Activated naive CD4-positive, alpha-beta T cell treated with anti-CD3 and anti-CD28 coated beads, Interleukin-2, amount 50 U/mL, for 24 hours (primary cell): ENCODE measurements around the gene MORC1.

Experiments
- H3K27ac Mint-ChIP-seq: one replicate; pipeline ENCODE4 v1.8.0; 2021; ENCODE audit warnings: mild to moderate bottlenecking, mixed read lengths
- H3K27me3 Mint-ChIP-seq: one replicate; pipeline ENCODE4 v1.8.0; 2021; ENCODE audit warnings: mixed read lengths
- H3K36me3 Mint-ChIP-seq: one replicate; pipeline ENCODE4 v1.8.0; 2021; ENCODE audit warnings: mixed read lengths
- H3K4me1 Mint-ChIP-seq: one replicate; pipeline ENCODE4 v1.8.0; 2021; ENCODE audit warnings: mixed read lengths
- H3K4me3 Mint-ChIP-seq: one replicate; pipeline ENCODE4 v1.8.0; 2021; ENCODE audit warnings: mild to moderate bottlenecking, mixed read lengths
- H3K9me3 Mint-ChIP-seq: one replicate; pipeline ENCODE4 v1.8.0; 2021; ENCODE audit warnings: mixed read lengths

Gene MORC1

DNA sequence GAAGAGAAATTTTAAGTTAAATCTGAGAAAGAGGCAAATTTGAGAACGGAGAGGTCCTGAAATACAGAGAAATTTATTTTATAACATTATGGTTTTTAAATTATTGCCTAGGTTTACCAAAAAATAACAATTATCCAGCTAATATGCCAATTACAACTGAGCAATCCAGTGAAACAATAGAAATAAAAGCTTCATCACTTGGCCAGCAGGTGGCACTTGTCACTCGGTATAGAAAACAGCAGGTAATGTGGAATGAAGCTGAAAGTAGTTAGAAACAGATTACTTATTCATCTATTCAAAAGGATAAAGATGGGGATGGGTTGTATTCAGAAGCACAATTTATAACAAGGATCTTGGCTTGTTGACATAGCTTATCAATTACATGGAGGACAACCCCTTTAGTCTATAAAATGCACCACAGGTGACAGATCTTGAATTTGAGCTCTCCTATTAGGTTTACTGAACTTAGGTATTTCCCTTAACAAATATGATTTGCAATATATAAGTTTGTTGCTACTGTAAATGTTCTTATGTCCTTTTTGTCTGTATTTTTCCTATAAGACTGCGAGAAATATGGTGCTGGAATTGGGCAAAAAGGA is 94.2 kb downstream of the MORC1 start:
- Mint-ChIP-seq H3K27ac (no peak overlapping the region), H3K4me1 (no peaks in the 10 kb centered on the region), H3K27me3 (no peaks in the 10 kb centered on the region), H3K4me3 (no peak overlapping the region), H3K36me3 (no peaks in the 10 kb centered on the region), H3K9me3 (no peaks in the 10 kb centered on the region)

DNA sequence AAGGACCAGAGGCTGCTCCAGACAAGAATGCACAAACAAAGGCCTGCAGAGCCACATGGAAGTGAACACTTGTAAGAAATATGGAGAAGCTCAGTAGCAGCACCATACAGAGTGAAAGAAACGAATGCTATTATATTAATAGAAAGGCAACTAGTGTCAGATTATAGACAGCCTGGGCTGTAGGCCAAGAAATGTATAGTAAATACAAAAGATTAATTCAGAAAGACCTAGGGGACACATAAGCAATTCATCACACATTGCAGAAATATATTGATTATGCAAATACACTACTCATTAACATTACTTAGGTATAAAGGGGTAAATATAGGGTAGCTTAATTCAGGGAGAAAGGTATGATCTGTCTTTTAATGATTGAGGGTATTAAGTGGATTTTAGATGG is 94.8 kb downstream of the MORC1 start:
- no peaks in the 10 kb centered on the region for H3K36me3 Mint-ChIP-seq
- no peaks in the 10 kb centered on the region for H3K4me1 Mint-ChIP-seq
- H3K27me3 Mint-ChIP-seq: no peaks in the 10 kb centered on the region
- no peak overlapping the region for H3K27ac Mint-ChIP-seq
- H3K9me3 Mint-ChIP-seq: no peaks in the 10 kb centered on the region
- H3K4me3 Mint-ChIP-seq: no peak overlapping the region

DNA sequence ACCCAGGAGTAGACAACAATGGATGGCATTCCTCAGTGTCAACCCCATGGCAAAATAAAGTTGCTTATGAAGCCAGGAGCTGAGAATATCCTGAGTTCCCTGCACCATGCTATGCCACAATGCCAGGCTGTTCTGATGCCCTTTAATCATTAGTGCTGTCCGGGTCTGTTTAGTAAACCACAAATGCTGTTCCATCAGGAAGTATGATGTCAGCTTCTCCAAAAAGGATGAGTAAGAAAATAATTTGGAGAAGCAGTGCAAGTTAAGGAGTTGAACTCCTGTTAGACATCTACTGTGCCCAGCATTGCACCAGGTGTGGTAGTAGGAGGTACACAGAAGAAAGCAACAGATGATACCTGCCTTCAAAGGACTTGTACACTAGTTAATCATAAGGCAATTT is 96.4 kb downstream of the MORC1 start:
- H3K9me3 Mint-ChIP-seq: no peaks in the 10 kb centered on the region
- H3K4me1 Mint-ChIP-seq: no peaks in the 10 kb centered on the region
- no peak overlapping the region for H3K27ac Mint-ChIP-seq
- H3K27me3 Mint-ChIP-seq: peaks cover 1% of the 10 kb centered on the region
- H3K4me3 Mint-ChIP-seq: no peak overlapping the region
- no peaks in the 10 kb centered on the region for H3K36me3 Mint-ChIP-seq

- H3K27me3 Mint-ChIP-seq: peaks cover 3% of the 10 kb centered on the region
- no peaks in the 10 kb centered on the region for H3K4me1 Mint-ChIP-seq
- no peaks in the 10 kb centered on the region for H3K9me3 Mint-ChIP-seq
These were observed 99.1 kb downstream of the MORC1 start for GRCh38 chr3:109018828-109019227.

DNA sequence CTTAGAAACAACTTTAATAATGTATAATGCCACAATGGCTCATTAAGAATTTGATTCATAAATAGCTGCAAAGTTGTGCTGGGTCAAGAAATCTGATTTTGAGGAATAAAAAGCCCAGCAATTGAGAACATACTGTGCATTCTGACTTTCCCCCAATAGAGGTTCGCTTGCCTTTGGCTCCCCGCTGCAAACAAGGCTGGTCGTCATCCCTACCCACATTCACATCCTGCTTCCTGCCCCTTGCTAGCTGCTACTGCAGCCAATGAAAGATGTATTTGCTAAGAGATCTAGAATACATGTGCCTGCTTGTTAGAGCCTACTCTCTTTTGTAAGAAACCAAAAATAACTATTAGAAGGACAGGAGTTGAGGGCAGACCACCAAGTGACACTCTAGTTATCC is 112.5 kb downstream of the MORC1 start:
- Mint-ChIP-seq H3K27ac (no peak overlapping the region), H3K9me3 (no peaks in the 10 kb centered on the region), H3K4me3 (no peak overlapping the region), H3K4me1 (no peaks in the 10 kb centered on the region), H3K36me3 (no peaks in the 10 kb centered on the region), H3K27me3 (no peaks in the 10 kb centered on the region)

More at GRCh38 chr3:109018828-109019227, 99.1 kb downstream of the MORC1 start:
- no peak overlapping the region for H3K27ac Mint-ChIP-seq
- no peaks in the 10 kb centered on the region for H3K36me3 Mint-ChIP-seq
- no peak overlapping the region for H3K4me3 Mint-ChIP-seq

DNA sequence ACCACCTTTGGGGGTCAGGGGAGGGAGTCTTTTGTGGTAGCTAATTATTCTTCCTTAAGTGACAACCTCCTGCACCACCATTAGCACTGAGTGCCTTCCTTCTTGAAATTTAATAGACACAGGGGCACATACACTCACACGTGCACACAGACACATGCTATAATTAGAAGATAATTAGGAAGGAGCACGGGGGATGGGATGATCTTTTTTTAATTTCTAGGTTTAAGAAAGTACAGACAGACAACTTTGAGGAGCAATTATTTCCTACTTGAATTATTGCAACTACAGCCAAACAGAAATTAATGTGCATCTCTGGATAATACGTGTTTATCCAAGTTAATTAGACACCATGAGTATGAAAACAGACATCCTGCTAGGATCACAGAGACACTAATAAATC is 119.5 kb downstream of the MORC1 start:
- no peaks in the 10 kb centered on the region for H3K36me3 Mint-ChIP-seq
- no peaks in the 10 kb centered on the region for H3K9me3 Mint-ChIP-seq
- H3K27me3 Mint-ChIP-seq: peaks cover 7% of the 10 kb centered on the region
- no peaks in the 10 kb centered on the region for H3K4me1 Mint-ChIP-seq
- H3K27ac Mint-ChIP-seq: no peak overlapping the region
- H3K4me3 Mint-ChIP-seq: no peak overlapping the region

GRCh38 chr3:108985844-108986243 is 132.1 kb downstream of the MORC1 start:
- no peak overlapping the region for H3K27ac Mint-ChIP-seq
- H3K9me3 Mint-ChIP-seq: peaks cover 4% of the 10 kb centered on the region
- no peaks in the 10 kb centered on the region for H3K36me3 Mint-ChIP-seq
- H3K4me1 Mint-ChIP-seq: no peaks in the 10 kb centered on the region
- no peak overlapping the region for H3K4me3 Mint-ChIP-seq
- H3K27me3 Mint-ChIP-seq: peaks cover 8% of the 10 kb centered on the region

- H3K36me3 Mint-ChIP-seq: no peaks in the 10 kb centered on the region
- no peaks in the 10 kb centered on the region for H3K4me1 Mint-ChIP-seq
- H3K9me3 Mint-ChIP-seq: no peaks in the 10 kb centered on the region
- H3K4me3 Mint-ChIP-seq: no peak overlapping the region
- H3K27me3 Mint-ChIP-seq: peaks cover 9% of the 10 kb centered on the region
- no peak overlapping the region for H3K27ac Mint-ChIP-seq
These were observed 134.9 kb downstream of the MORC1 start for GRCh38 chr3:108983051-108983450.

GRCh38 chr3:108976058-108976457 is 141.9 kb downstream of the MORC1 start:
- peaks cover 5% of the 10 kb centered on the region for H3K27me3 Mint-ChIP-seq
- H3K4me1 Mint-ChIP-seq: no peaks in the 10 kb centered on the region
- H3K36me3 Mint-ChIP-seq: no peaks in the 10 kb centered on the region
- no peaks in the 10 kb centered on the region for H3K9me3 Mint-ChIP-seq
- no peak overlapping the region for H3K4me3 Mint-ChIP-seq
- no peak overlapping the region for H3K27ac Mint-ChIP-seq

DNA sequence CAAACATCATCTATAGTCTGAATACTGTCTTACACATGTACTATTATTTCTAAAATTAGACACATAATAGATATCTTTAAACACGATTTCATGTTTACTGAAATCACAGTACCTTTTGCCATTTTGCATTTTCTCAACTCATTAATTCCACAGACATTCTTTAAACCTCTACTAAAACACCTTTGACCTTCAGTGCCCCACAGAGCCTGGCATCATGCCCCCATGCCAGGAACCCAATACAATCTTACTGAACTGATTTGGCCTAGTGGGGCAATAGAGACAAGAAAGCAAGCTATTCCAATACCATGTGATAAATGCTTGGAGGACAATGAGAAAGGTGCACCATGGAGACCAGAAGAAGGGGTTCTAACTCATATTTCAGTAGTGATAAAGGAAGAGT is 144.9 kb downstream of the MORC1 start:
- Mint-ChIP-seq H3K9me3 (no peaks in the 10 kb centered on the region), H3K27ac (no peak overlapping the region), H3K4me1 (no peaks in the 10 kb centered on the region), H3K4me3 (no peak overlapping the region), H3K27me3 (peaks cover 3% of the 10 kb centered on the region), H3K36me3 (no peaks in the 10 kb centered on the region)

GRCh38 chr3:108972482-108972881 is 145.5 kb downstream of the MORC1 start:
- H3K36me3 Mint-ChIP-seq: no peaks in the 10 kb centered on the region
- peaks cover 3% of the 10 kb centered on the region for H3K27me3 Mint-ChIP-seq
- H3K9me3 Mint-ChIP-seq: no peaks in the 10 kb centered on the region
- no peak overlapping the region for H3K27ac Mint-ChIP-seq
- no peak overlapping the region for H3K4me3 Mint-ChIP-seq
- no peaks in the 10 kb centered on the region for H3K4me1 Mint-ChIP-seq

GRCh38 chr3:108970561-108970960 is 147.4 kb downstream of the MORC1 start:
- no peak overlapping the region for H3K27ac Mint-ChIP-seq
- no peaks in the 10 kb centered on the region for H3K36me3 Mint-ChIP-seq
- no peaks in the 10 kb centered on the region for H3K4me1 Mint-ChIP-seq
- H3K4me3 Mint-ChIP-seq: no peak overlapping the region
- no peaks in the 10 kb centered on the region for H3K9me3 Mint-ChIP-seq
- peaks cover 3% of the 10 kb centered on the region for H3K27me3 Mint-ChIP-seq

GRCh38 chr3:108966773-108967172 is 151.2 kb downstream of the MORC1 start:
- H3K36me3 Mint-ChIP-seq: no peaks in the 10 kb centered on the region
- no peak overlapping the region for H3K4me3 Mint-ChIP-seq
- no peak overlapping the region for H3K27ac Mint-ChIP-seq
- peaks cover 1% of the 10 kb centered on the region for H3K27me3 Mint-ChIP-seq
- H3K9me3 Mint-ChIP-seq: no peaks in the 10 kb centered on the region
- H3K4me1 Mint-ChIP-seq: no peaks in the 10 kb centered on the region

DNA sequence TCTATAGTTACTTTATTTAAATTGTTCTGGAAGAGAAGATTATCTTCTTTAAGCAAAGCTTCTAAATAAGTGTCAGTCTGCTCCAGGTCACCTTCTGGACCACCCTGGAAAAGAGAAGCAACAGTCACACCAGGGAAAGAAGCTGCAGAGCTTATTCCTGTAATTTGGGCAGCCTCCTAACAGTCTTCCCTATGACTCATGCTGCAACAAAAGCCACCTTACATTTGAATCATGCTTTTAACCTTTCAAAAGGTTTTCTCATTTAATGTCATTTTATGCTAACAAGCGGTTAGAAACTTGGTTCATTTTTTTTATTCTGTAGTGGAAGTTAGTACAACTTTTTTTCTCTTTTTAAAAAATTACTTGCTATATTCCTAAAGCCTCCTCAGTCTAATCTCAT is 158.9 kb downstream of the MORC1 start:
- Mint-ChIP-seq H3K27ac (no peak overlapping the region), H3K36me3 (peaks cover 2% of the 10 kb centered on the region), H3K4me1 (peaks cover 3% of the 10 kb centered on the region), H3K4me3 (no peak overlapping the region), H3K9me3 (no peaks in the 10 kb centered on the region), H3K27me3 (peaks cover 2% of the 10 kb centered on the region)

- H3K9me3 Mint-ChIP-seq: no peaks in the 10 kb centered on the region
- H3K36me3 Mint-ChIP-seq: peaks cover 2% of the 10 kb centered on the region
- no peak within 1 kb of the TSS for H3K4me3 Mint-ChIP-seq
- peaks cover 2% of the 10 kb centered on the region for H3K27me3 Mint-ChIP-seq
- H3K4me1 Mint-ChIP-seq: no peaks in the 10 kb centered on the region
- H3K27ac Mint-ChIP-seq: no peak within 1 kb of the TSS
These were observed 164.2 kb downstream of the MORC1 start, which contains the start of gene GUCA1C for GRCh38 chr3:108953700-108954099. Gene GUCA1C, minus strand, starts transcription at chr3:108953879. Its CDS starts 117 bp downstream, at chr3:108953762.

DNA sequence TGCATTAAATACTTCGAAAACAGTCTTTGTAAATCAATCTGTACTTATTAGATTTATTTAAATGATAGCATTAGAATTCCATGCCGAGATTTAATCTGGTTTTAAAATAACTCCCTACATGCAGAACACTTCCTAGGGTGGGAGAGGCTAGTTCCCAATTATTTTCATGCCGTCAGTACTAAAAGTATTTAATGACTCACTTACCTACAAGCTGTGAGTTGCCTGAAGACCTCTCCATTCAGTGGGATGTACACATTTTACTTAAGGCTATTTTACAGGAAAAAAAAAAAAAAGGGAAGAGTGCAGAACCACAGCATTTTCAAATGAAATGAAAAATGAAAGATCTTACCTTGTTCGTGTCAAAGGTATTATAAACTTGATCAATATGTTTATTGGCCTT is 164.7 kb downstream of the MORC1 start:
- Mint-ChIP-seq H3K9me3 (no peaks in the 10 kb centered on the region), H3K27me3 (peaks cover 4% of the 10 kb centered on the region), H3K4me3 (no peak overlapping the region), H3K27ac (no peak overlapping the region), H3K4me1 (no peaks in the 10 kb centered on the region), H3K36me3 (peaks cover 2% of the 10 kb centered on the region)

GRCh38 chr3:108951820-108952501 is 166.0 kb downstream of the MORC1 start:
- Mint-ChIP-seq H3K27me3 (peaks cover 4% of the 10 kb centered on the region), H3K27ac (no peak overlapping the region), H3K36me3 (peaks cover 2% of the 10 kb centered on the region), H3K4me3 (no peak overlapping the region), H3K9me3 (no peaks in the 10 kb centered on the region), H3K4me1 (no peaks in the 10 kb centered on the region)
